ENCODE results near the gene WDFY2. TPM values are rescaled to one million over a fixed set of nuclear protein-coding genes. Genes with fewer than 3 reads are reported as not detected.

The WDFY2 gene
- total RNA-seq, 6 donors from 2014 or later, result 13.4 to 34.0 (median 18.8) TPM

- no peak for ATAC-seq (ENCODE audit: low FRiP score in 2 of 2)
- 74 to 75% methylated on average over 12 of the region's 12 CpGs for WGBS, 2 donors
- Histone ChIP-seq H3K4me3 (no peak overlapping the region), H3K36me3 (no peaks in the 10 kb centered on the region), H3K27ac (peak overlapping the region in 1 of 4 donors; percentile 20), H3K27me3 (no peaks in the 10 kb centered on the region), H3K9me3 (no peaks in the 10 kb centered on the region), H3K4me1 (peaks cover 4 to 14% (median 5%) of the 10 kb centered on the region in 4 donors)
- TF ChIP-seq POLR2AphosphoS5 (IDR thresholded peaks at IDR 0.05), result no peak
- no peak for TF ChIP-seq CTCF (IDR thresholded peaks at IDR 0.05)
- no peak for TF ChIP-seq POLR2A (IDR thresholded peaks at IDR 0.05)
- TF ChIP-seq EP300 (IDR thresholded peaks at IDR 0.05), result no peak
- peak in 1 of 2 donors; percentile 34 for DNase-seq
These were observed 226.8 kb downstream of the WDFY2 start for GRCh38 chr13:51811046-51811445.

GRCh38 chr13:51811920-51812451, 227.7 kb downstream of the WDFY2 start:
- Histone ChIP-seq H3K4me3 (no peak overlapping the region), H3K9me3 (no peaks in the 10 kb centered on the region), H3K27me3 (no peaks in the 10 kb centered on the region), H3K4me1 (peaks cover 4 to 14% (median 5%) of the 10 kb centered on the region in 4 donors), H3K27ac (peak overlapping the region in 3 of 4 donors; percentile 12 to 20 (median 16)), H3K36me3 (no peaks in the 10 kb centered on the region)
- 40 to 50% methylated on average over 4 of the region's 4 CpGs for WGBS, 2 donors
- TF ChIP-seq POLR2A (IDR thresholded peaks at IDR 0.05) (no peak), POLR2AphosphoS5 (IDR thresholded peaks at IDR 0.05) (peak in 1 of 2 donors; percentile 33), EP300 (IDR thresholded peaks at IDR 0.05) (no peak), CTCF (IDR thresholded peaks at IDR 0.05) (no peak)
- DNase-seq (no peak), ATAC-seq (ENCODE audit: low FRiP score in 2 of 2) (peak in 1 of 2 donors; percentile 34)

GRCh38 chr13:51814071-51814470, 229.8 kb downstream of the WDFY2 start:
- Histone ChIP-seq H3K9me3 (no peaks in the 10 kb centered on the region), H3K36me3 (no peaks in the 10 kb centered on the region), H3K4me3 (no peak overlapping the region), H3K27me3 (no peaks in the 10 kb centered on the region), H3K27ac (no peak overlapping the region), H3K4me1 (peaks cover 4 to 14% (median 6%) of the 10 kb centered on the region in 4 donors)
- DNase-seq (no peak), ATAC-seq (ENCODE audit: low FRiP score in 2 of 2) (no peak)
- 100% methylated on average over 2 of the region's 2 CpGs for WGBS, 2 donors
- TF ChIP-seq POLR2A (IDR thresholded peaks at IDR 0.05), result no peak
- no peak for TF ChIP-seq EP300 (IDR thresholded peaks at IDR 0.05)
- no peak for TF ChIP-seq POLR2AphosphoS5 (IDR thresholded peaks at IDR 0.05)

GRCh38 chr13:51814825-51815650, 230.8 kb downstream of the WDFY2 start:
- Histone ChIP-seq H3K4me3 (peak overlapping the region in 3 of 4 donors; percentile 10 to 22 (median 21)), H3K4me1 (peaks cover 4 to 14% (median 9%) of the 10 kb centered on the region in 4 donors), H3K27me3 (no peaks in the 10 kb centered on the region), H3K36me3 (no peaks in the 10 kb centered on the region), H3K9me3 (no peaks in the 10 kb centered on the region), H3K27ac (peak overlapping the region in 2 of 4 donors; percentile 16 to 50)
- WGBS, 2 donors, result 25 to 26% methylated on average over 13 of the region's 13 CpGs
- TF ChIP-seq POLR2AphosphoS5 (IDR thresholded peaks at IDR 0.05) (no peak), CTCF (IDR thresholded peaks at IDR 0.05) (peak; percentile 69 to 85 (median 82))
- DNase-seq (peak in 1 of 2 donors; percentile 62), ATAC-seq (ENCODE audit: low FRiP score in 2 of 2) (peak; percentile 74 to 82)

- no peak for TF ChIP-seq CTCF (IDR thresholded peaks at IDR 0.05)
- TF ChIP-seq POLR2AphosphoS5 (IDR thresholded peaks at IDR 0.05), result no peak
- TF ChIP-seq EP300 (IDR thresholded peaks at IDR 0.05), result no peak
- TF ChIP-seq POLR2A (IDR thresholded peaks at IDR 0.05), result no peak
- Histone ChIP-seq H3K36me3 (no peaks in the 10 kb centered on the region), H3K4me1 (peaks cover 4 to 14% (median 9%) of the 10 kb centered on the region in 4 donors), H3K27ac (no peak overlapping the region), H3K9me3 (no peaks in the 10 kb centered on the region), H3K4me3 (peak overlapping the region in 2 of 4 donors; percentile 21 to 22), H3K27me3 (no peaks in the 10 kb centered on the region)
- WGBS, 2 donors, result 69 to 72% methylated on average over 9 to 11 of the region's 11 CpGs
- DNase-seq (peak in 1 of 2 donors; percentile 62), ATAC-seq (ENCODE audit: low FRiP score in 2 of 2) (no peak)
These were observed 231.6 kb downstream of the WDFY2 start for GRCh38 chr13:51815848-51816247.

Data from upper lobe of left lung (tissue), 6 donors.